Body of pancreas (tissue), 4 donors: Measurements from ENCODE around the gene ADAMTS16. TPM values are rescaled to one million over a fixed set of nuclear protein-coding genes. Genes with fewer than 3 reads are reported as not detected.

ENCODE experiments used
- ATAC-seq: fragments of 150-250 bp; one replicate; pipeline ENCODE4 v1.9.1; 2016
- DNase-seq, 4 donors: peaks; one replicate each; pipeline ENCODE4 v3.0.0-alpha.2; 2019
- H3K27ac ChIP-seq, 4 donors: fragments of 200-600 bp; sonication (generic); 1 replicate in 3 of 4; 2 replicates in 1 of 4; pipeline versions ENCODE4 v1.5.1 to v1.6.1; 2016 to 2019; ENCODE audit warnings: mild to moderate bottlenecking in 1 of 4, mixed read lengths in 1 of 4, moderate library complexity in 1 of 4
- H3K27me3 ChIP-seq, 2 donors: fragments of 200-600 bp; sonication (generic); one replicate each; pipeline ENCODE4 v1.6.0; 2016; ENCODE audit warnings: mild to moderate bottlenecking in 1 of 2
- H3K36me3 ChIP-seq, 2 donors: fragments of 200-600 bp; sonication (generic); replicated peaks in 1 of 2; 2 replicates each; pipeline ENCODE4 v1.5.1; 2016; ENCODE audit warnings: low read depth in 2 of 2; ENCODE audit not compliant: insufficient read depth in 1 of 2
- H3K4me1 ChIP-seq: fragments of 200-600 bp; sonication (generic); one replicate; pipeline ENCODE4 v1.6.0; 2016
- H3K4me3 ChIP-seq, 2 donors: fragments of 200-600 bp; sonication (generic); 1 replicate in 1 of 2; 2 replicates in 1 of 2; pipeline ENCODE4 v1.5.1; 2016 to 2019
- H3K9me3 ChIP-seq, 3 donors: fragments of 200-600 bp; sonication (generic); 1 replicate in 2 of 3; 2 replicates in 1 of 3; pipeline ENCODE4 v1.5.1; 2016
- CTCF ChIP-seq, 7 experiments: fragments of 450-650 bp in 4 of 7; fragments of 200-600 bp in 3 of 7; sonication (generic) in 3 of 7; IDR thresholded peaks; one replicate each; pipeline ENCODE4 v1.5.1; 2016 to 2019; ENCODE audit warnings: antibody characterized with exemption in 7 of 7
- POLR2A ChIP-seq, 3 donors: fragments of 450-650 bp; IDR thresholded peaks; one replicate each; pipeline ENCODE4 v1.6.1; 2016; ENCODE audit warnings: antibody characterized with exemption in 3 of 3, mild to moderate bottlenecking in 2 of 3
- WGBS, 2 donors: methylation state at CpG; one replicate each; pipeline ENCODE4 v1.1.5; 2017; 5-methylcytosine and 5-hydroxymethylcytosine counted together
- intact Hi-C: fragments of 100-400 bp; cut with DNase I; formaldehyde crosslinking; loops from one replicate; pipeline ENCODE4 v1.15.1; 2023
- total RNA-seq, 2 donors: library from RNA; depleted of rRNA; stranded (reverse); fragments of >200 nt; gene quantifications; one replicate each; pipeline ENCODE4 v1.1.0, GENCODE V29; 2016

Gene ADAMTS16
- total RNA-seq, 2 donors from 2014 or later = 1.8 to 5.6 TPM

- no peak overlapping the region for H3K4me3 ChIP-seq
- DNase-seq (no peak), ATAC-seq (no peak)
- TF ChIP-seq POLR2A (IDR thresholded peaks at IDR 0.05) (no peak), CTCF (IDR thresholded peaks at IDR 0.05) (no peak)
- intact Hi-C loops = no loop called here
- H3K36me3 ChIP-seq = no peaks in the 10 kb centered on the region
- no peaks in the 10 kb centered on the region for H3K27me3 ChIP-seq
- WGBS, 2 donors = 74% methylated on average over 8 of the region's 8 CpGs
- H3K4me1 ChIP-seq = no peaks in the 10 kb centered on the region
- peaks cover 0 to 8% (median 0%) of the 10 kb centered on the region in 3 donors for H3K9me3 ChIP-seq
- H3K27ac ChIP-seq = no peak overlapping the region
Observed at GRCh38 chr5:5252106-5252505, 112.0 kb downstream of the ADAMTS16 start.

- TF ChIP-seq POLR2A (IDR thresholded peaks at IDR 0.05) (no peak), CTCF (IDR thresholded peaks at IDR 0.05) (no peak)
- intact Hi-C loops = no loop called here
- Histone ChIP-seq H3K36me3 (no peaks in the 10 kb centered on the region), H3K4me1 (no peaks in the 10 kb centered on the region), H3K27me3 (no peaks in the 10 kb centered on the region), H3K9me3 (peaks cover 0 to 8% (median 0%) of the 10 kb centered on the region in 3 donors), H3K4me3 (no peak overlapping the region), H3K27ac (no peak overlapping the region)
- WGBS, 2 donors = 70 to 82% methylated on average over 5 of the region's 5 CpGs
- DNase-seq = no peak
- ATAC-seq = no peak
Observed at GRCh38 chr5:5257353-5257752, 117.2 kb downstream of the ADAMTS16 start.

GRCh38 chr5:5258564-5258963 is 118.4 kb downstream of the ADAMTS16 start:
- DNase-seq = no peak
- 62 to 74% methylated on average over 1 of the region's 1 CpG for WGBS, 2 donors

GRCh38 chr5:5264727-5265126 is 124.6 kb downstream of the ADAMTS16 start:
- intact Hi-C loops = no loop called here
- Histone ChIP-seq H3K36me3 (no peaks in the 10 kb centered on the region), H3K27ac (no peak overlapping the region), H3K9me3 (no peaks in the 10 kb centered on the region), H3K4me3 (no peak overlapping the region), H3K27me3 (no peaks in the 10 kb centered on the region), H3K4me1 (no peaks in the 10 kb centered on the region)
- no peak for ATAC-seq
- TF ChIP-seq CTCF (IDR thresholded peaks at IDR 0.05) = no peak
- no peak for TF ChIP-seq POLR2A (IDR thresholded peaks at IDR 0.05)
- DNase-seq = no peak
- WGBS, 2 donors = 40 to 50% methylated on average over 2 to 3 of the region's 3 CpGs

More at GRCh38 chr5:5258564-5258963, 118.4 kb downstream of the ADAMTS16 start:
- TF ChIP-seq CTCF (IDR thresholded peaks at IDR 0.05) (no peak), POLR2A (IDR thresholded peaks at IDR 0.05) (no peak)
- Histone ChIP-seq H3K4me1 (no peaks in the 10 kb centered on the region), H3K27me3 (no peaks in the 10 kb centered on the region), H3K9me3 (peaks cover 0 to 8% (median 0%) of the 10 kb centered on the region in 3 donors), H3K4me3 (no peak overlapping the region), H3K36me3 (no peaks in the 10 kb centered on the region), H3K27ac (no peak overlapping the region)
- intact Hi-C loops = no loop called here
- no peak for ATAC-seq

- intact Hi-C loops = no loop called here
- WGBS, 2 donors = 73 to 77% methylated on average over 6 of the region's 6 CpGs
Observed at GRCh38 chr5:5266297-5266696, 126.2 kb downstream of the ADAMTS16 start.

More at GRCh38 chr5:5266297-5266696, 126.2 kb downstream of the ADAMTS16 start:
- Histone ChIP-seq H3K4me1 (peaks cover 7% of the 10 kb centered on the region), H3K27me3 (no peaks in the 10 kb centered on the region), H3K4me3 (no peak overlapping the region), H3K27ac (no peak overlapping the region), H3K9me3 (no peaks in the 10 kb centered on the region), H3K36me3 (no peaks in the 10 kb centered on the region)
- ATAC-seq = no peak
- DNase-seq = no peak
- TF ChIP-seq POLR2A (IDR thresholded peaks at IDR 0.05) (no peak), CTCF (IDR thresholded peaks at IDR 0.05) (no peak)
